Panc1 (cell line): Measurements from ENCODE around the gene GPRIN3. TPM values are rescaled to one million over a fixed set of nuclear protein-coding genes. Genes with fewer than 3 reads are reported as not detected.

Experiments used
- ATAC-seq: fragments of 200-7000 bp; cut with Tn5 transposase; 2 replicates; pipeline ENCODE4 v1.9.1; 2020; ENCODE audit warnings: mild to moderate bottlenecking, moderate library complexity
- BruUV-seq: library from RNA; stranded (reverse); fragments of 400-500 nt; replicated peaks from 2 replicates; lab custom pipeline; 2021; lab: Mats Ljungman, UMichigan
- CTCF ChIA-PET: fragments of 300-600 bp; sonication (Branson Sonifier 250); formaldehyde crosslinking; loops from one replicate; lab custom pipeline; 2022; ENCODE audit warnings: antibody characterized with exemption; lab: Charles Lee
- POLR2A ChIA-PET: fragments of 300-600 bp; sonication (Branson Sonifier 250); formaldehyde crosslinking; loops from one replicate; lab custom pipeline; 2022; ENCODE audit warnings: antibody characterized with exemption; lab: Charles Lee
- DNase-seq: peaks from one replicate; pipeline ENCODE4 v3.0.0-alpha.2; 2010; ENCODE audit warnings: low read depth, low spot score
- H3K27ac ChIP-seq: 2 replicates; pipeline ENCODE4 v1.5.1; 2011; ENCODE audit warnings: mild to moderate bottlenecking, low read length, inconsistent platforms
- H3K27me3 ChIP-seq: fragments of 200-500 bp; sonication (Bioruptor generic); 2 replicates; pipeline ENCODE4 v1.6.0; 2014; ENCODE audit warnings: low read length, inconsistent platforms; ENCODE audit not compliant: control insufficient read depth, insufficient read depth
- H3K36me3 ChIP-seq: fragments of 200-500 bp; sonication (Bioruptor generic); 2 replicates; pipeline ENCODE4 v1.5.1; 2014; ENCODE audit warnings: inconsistent platforms, mild to moderate bottlenecking, low read length, moderate library complexity; ENCODE audit not compliant: control insufficient read depth, insufficient read depth
- H3K4me1 ChIP-seq: 2 replicates; pipeline ENCODE4 v1.5.1; 2011; ENCODE audit warnings: inconsistent platforms, mild to moderate bottlenecking, low read length, moderate library complexity; ENCODE audit not compliant: control insufficient read depth, insufficient read depth
- H3K4me3 ChIP-seq, 2 experiments: 2 replicates each; pipeline ENCODE4 v1.5.1; 2011 to 2012; ENCODE audit warnings: low read depth in 2 of 2, low read length in 2 of 2, mild to moderate bottlenecking in 2 of 2, inconsistent platforms in 1 of 2, moderate library complexity in 1 of 2
- H3K9me3 ChIP-seq: fragments of 200-500 bp; sonication (Bioruptor generic); 2 replicates; pipeline ENCODE4 v1.5.1; 2014; ENCODE audit warnings: low read depth, mild to moderate bottlenecking, inconsistent platforms, low read length, moderate library complexity; ENCODE audit not compliant: control insufficient read depth, insufficient read depth
- CTCF ChIP-seq: fragments of 450-650 bp; IDR thresholded peaks from 2 replicates; pipeline ENCODE4 v1.5.1; 2017; ENCODE audit warnings: mild to moderate bottlenecking
- POLR2AphosphoS5 ChIP-seq: IDR thresholded peaks from 2 replicates; pipeline ENCODE4 v1.6.1; 2012; ENCODE audit warnings: mild to moderate bottlenecking, low read depth, low read length, moderate library complexity
- REST ChIP-seq, 2 experiments: IDR thresholded peaks; 2 replicates each; pipeline ENCODE4 v1.6.1; 2011 to 2012; ENCODE audit warnings: low read depth in 2 of 2, control low read depth in 1 of 2, low read length in 1 of 2, mild to moderate bottlenecking in 1 of 2, moderate library complexity in 1 of 2; ENCODE audit not compliant: insufficient read depth in 1 of 2
- SIN3A ChIP-seq: IDR thresholded peaks from 2 replicates; pipeline ENCODE4 v1.6.1; 2012; ENCODE audit warnings: low read depth, mild to moderate bottlenecking, low read length, moderate library complexity, borderline replicate concordance; ENCODE audit not compliant: insufficient read depth
- TCF7L2 ChIP-seq: IDR thresholded peaks from 2 replicates; pipeline ENCODE4 v1.6.1; 2011; ENCODE audit warnings: mild to moderate bottlenecking, low read depth, low read length, inconsistent platforms
- in situ Hi-C: cut with HindIII; loops from 2 replicates; pipeline ENCODE4 v1.10.0; 2016; ENCODE audit warnings: low sequenced_read_pairs, low pct_unique_long_range_greater_than_20kb
- intact Hi-C: fragments of 100-400 bp; cut with micrococcal nuclease; formaldehyde crosslinking; loops from one replicate; pipeline ENCODE4 v1.10.0; 2022; ENCODE audit not compliant: unreplicated experiment
- total RNA-seq: library from RNA; stranded (reverse); gene quantifications from one replicate; pipeline ENCODE4 v1.2.1, GENCODE V29; 2021; ENCODE audit not compliant: unreplicated experiment

The GPRIN3 gene
- total RNA-seq, 1 experiment from 2014 or later, result 0.03 TPM

GRCh38 chr4:89347363-89348025, 39.9 kb upstream of the GPRIN3 start:
- DNase-seq, result no peak
- ATAC-seq, result no peak
- no peak overlapping the region for H3K27ac ChIP-seq
- H3K9me3 ChIP-seq, result no peaks in the 10 kb centered on the region
- no peak overlapping the region for H3K4me3 ChIP-seq
- intact Hi-C loops (no loop called here), in situ Hi-C loops (no loop called here)
- POLR2A ChIA-PET, result no interaction called here
- no peak for TF ChIP-seq TCF7L2
- no peak for TF ChIP-seq POLR2AphosphoS5
- no peak for TF ChIP-seq SIN3A
- no peak for TF ChIP-seq CTCF
- TF ChIP-seq REST (IDR thresholded peaks at IDR 0.05; ENCODE audit: insufficient read depth in 1 of 2, low read depth in 2 of 2, low read length in 1 of 2), result no peak
- no TSS peak for BruUV-seq
- H3K4me1 ChIP-seq, result no peaks in the 10 kb centered on the region
- no peaks in the 10 kb centered on the region for H3K27me3 ChIP-seq
- CTCF ChIA-PET, result no interaction called here
- H3K36me3 ChIP-seq, result no peaks in the 10 kb centered on the region

DNA sequence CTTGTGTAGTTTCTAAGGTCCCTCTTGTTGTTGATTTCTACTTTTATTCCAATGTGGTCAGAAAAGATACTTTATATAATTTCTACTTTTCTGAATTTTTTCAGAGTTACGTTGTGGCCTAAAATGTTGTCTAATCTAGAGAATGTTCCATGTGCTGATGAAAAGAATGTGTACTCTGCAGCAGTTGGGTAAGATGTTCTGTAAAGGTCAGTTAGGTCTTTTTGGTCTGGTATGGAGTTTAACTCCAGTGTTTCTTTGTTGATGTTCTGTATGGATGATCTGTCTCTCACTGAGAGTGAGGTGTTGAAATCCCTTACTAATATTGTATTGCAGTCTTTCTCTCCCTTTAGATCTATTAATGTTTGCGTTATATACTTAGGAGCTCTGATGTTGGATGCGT, 37.0 kb upstream of the GPRIN3 start:
- DNase-seq (no peak), ATAC-seq (no peak)
- in situ Hi-C loops, result no loop called here
- TF ChIP-seq POLR2AphosphoS5 (no peak), REST (IDR thresholded peaks at IDR 0.05; ENCODE audit: insufficient read depth in 1 of 2, low read depth in 2 of 2, low read length in 1 of 2) (no peak), TCF7L2 (no peak), CTCF (no peak), SIN3A (no peak)
- Histone ChIP-seq H3K36me3 (no peaks in the 10 kb centered on the region), H3K27me3 (no peaks in the 10 kb centered on the region), H3K4me1 (no peaks in the 10 kb centered on the region), H3K27ac (no peak overlapping the region), H3K9me3 (no peaks in the 10 kb centered on the region), H3K4me3 (no peak overlapping the region)
- ChIA-PET CTCF (no interaction called here), POLR2A (no interaction called here)
- intact Hi-C loops, result no loop called here
- no TSS peak for BruUV-seq
